ENCODE measurements around the gene POLG2. TPM values are rescaled to one million over a fixed set of nuclear protein-coding genes. Genes with fewer than 3 reads are reported as not detected.

POLG2 gene
- polyA plus RNA-seq, 1 donor (not counting 4 experiments of a cell fraction or from before 2014, with no cell fraction given), result 14.0 TPM

DNA sequence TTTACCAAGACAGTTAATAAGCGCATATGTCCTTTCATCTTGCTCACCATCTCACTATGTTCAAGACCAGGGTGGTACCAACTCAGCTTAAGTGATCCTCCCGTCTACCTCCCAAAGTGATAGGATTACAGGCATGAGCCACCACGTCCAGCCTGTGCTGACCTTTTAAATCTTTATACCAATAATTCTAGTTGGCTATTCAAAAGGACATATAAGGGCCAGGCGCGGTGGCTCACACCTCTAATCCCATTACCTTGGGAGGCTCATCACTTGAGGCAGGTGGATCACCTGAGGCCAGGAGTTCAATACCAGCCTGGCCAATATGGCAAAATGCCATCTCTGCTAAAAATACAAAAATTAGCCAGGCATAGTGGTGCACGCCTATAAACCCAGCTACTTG is 12.3 kb upstream of the POLG2 start:
- peaks cover 61% of the 10 kb centered on the region for H3K79me2 ChIP-seq (ENCODE audit: control insufficient read depth, insufficient read depth, low read length)
- H3K4me3 ChIP-seq (ENCODE audit: control insufficient read depth in 2 of 3, extremely low read depth in 1 of 3, insufficient read depth in 2 of 3, low read depth in 1 of 3, low read length in 3 of 3), result no peak overlapping the region
- H3K27me3 ChIP-seq (ENCODE audit: control insufficient read depth, extremely low read depth, insufficient read depth, low read length), result no peaks in the 10 kb centered on the region
- no peak overlapping the region for H2AFZ ChIP-seq (ENCODE audit: control insufficient read depth, low read length)
- peaks cover 3 to 43% of the 10 kb centered on the region in 2 experiments for H3K36me3 ChIP-seq (ENCODE audit: control insufficient read depth in 2 of 2, extremely low read depth in 1 of 2, insufficient read depth in 2 of 2, low read length in 2 of 2)
- FAIRE-seq (no peak), DNase-seq (ENCODE audit: low read depth, low spot score) (no peak)
- H3K9me1 ChIP-seq (ENCODE audit: control insufficient read depth, extremely low read depth, insufficient read depth, low read length), result no peaks in the 10 kb centered on the region
- no peak overlapping the region for H3K27ac ChIP-seq (ENCODE audit: control insufficient read depth, insufficient read depth, low read length)
- peak overlapping the region; percentile 2 for H3K4me2 ChIP-seq (ENCODE audit: control insufficient read depth, extremely low read depth, insufficient read depth, low read depth, low read length)
- no peak overlapping the region for H3K9ac ChIP-seq (ENCODE audit: control insufficient read depth, extremely low read depth, insufficient read depth, low read length)
- peaks cover 14% of the 10 kb centered on the region for H4K20me1 ChIP-seq (ENCODE audit: control insufficient read depth, extremely low read depth, insufficient read depth, low read length)
- no peaks in the 10 kb centered on the region for H3K9me3 ChIP-seq (ENCODE audit: control insufficient read depth, low read depth, low read length)
- H3K4me1 ChIP-seq (ENCODE audit: control insufficient read depth, extremely low read depth, insufficient read depth, low read length), result peaks cover 14% of the 10 kb centered on the region
- dilution Hi-C loops (cut with MboI; ENCODE audit: extremely low pct_ligation_motif_present, low sequenced_read_pairs), result no loop called here
- TF ChIP-seq, protein P1, sequence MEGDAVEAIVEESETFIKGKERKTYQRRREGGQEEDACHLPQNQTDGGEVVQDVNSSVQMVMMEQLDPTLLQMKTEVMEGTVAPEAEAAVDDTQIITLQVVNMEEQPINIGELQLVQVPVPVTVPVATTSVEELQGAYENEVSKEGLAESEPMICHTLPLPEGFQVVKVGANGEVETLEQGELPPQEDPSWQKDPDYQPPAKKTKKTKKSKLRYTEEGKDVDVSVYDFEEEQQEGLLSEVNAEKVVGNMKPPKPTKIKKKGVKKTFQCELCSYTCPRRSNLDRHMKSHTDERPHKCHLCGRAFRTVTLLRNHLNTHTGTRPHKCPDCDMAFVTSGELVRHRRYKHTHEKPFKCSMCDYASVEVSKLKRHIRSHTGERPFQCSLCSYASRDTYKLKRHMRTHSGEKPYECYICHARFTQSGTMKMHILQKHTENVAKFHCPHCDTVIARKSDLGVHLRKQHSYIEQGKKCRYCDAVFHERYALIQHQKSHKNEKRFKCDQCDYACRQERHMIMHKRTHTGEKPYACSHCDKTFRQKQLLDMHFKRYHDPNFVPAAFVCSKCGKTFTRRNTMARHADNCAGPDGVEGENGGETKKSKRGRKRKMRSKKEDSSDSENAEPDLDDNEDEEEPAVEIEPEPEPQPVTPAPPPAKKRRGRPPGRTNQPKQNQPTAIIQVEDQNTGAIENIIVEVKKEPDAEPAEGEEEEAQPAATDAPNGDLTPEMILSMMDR (optimal IDR thresholded peaks at IDR 0.05 in 1 of 3, IDR thresholded peaks at IDR 0.05 in 1 of 3, conservative IDR thresholded peaks at IDR 0.05 in 1 of 3; ENCODE audit: extremely low read depth in 1 of 3, insufficient read depth in 2 of 3, low read length in 3 of 3), result no peak
- TF ChIP-seq EZH2 (IDR thresholded peaks at IDR 0.05; ENCODE audit: low read length), result no peak

DNA sequence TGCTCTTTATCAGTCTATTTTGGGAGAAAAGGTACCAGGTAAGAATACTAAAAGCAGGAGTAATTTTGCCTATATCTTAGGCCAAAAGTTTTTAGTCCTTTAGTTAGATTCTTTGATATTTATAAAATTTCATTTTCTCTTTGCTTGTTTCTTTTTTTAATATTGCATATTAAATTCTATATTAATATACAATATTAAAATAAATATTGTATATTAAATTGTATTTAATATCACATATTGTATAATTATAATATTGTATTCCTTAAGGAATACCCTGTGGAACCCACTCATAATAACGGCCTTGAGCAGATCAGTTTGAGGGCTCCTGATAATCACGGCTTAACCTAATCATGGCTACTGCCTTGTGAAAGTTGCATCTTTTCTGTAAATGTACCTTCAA is 11.8 kb upstream of the POLG2 start:
- dilution Hi-C loops (cut with MboI; ENCODE audit: extremely low pct_ligation_motif_present, low sequenced_read_pairs), result no loop called here
- peaks cover 19% of the 10 kb centered on the region for H3K4me1 ChIP-seq (ENCODE audit: control insufficient read depth, extremely low read depth, insufficient read depth, low read length)
- H4K20me1 ChIP-seq (ENCODE audit: control insufficient read depth, extremely low read depth, insufficient read depth, low read length), result peaks cover 18% of the 10 kb centered on the region
- H3K9ac ChIP-seq (ENCODE audit: control insufficient read depth, extremely low read depth, insufficient read depth, low read length), result no peak overlapping the region
- TF ChIP-seq, protein P1 (optimal IDR thresholded peaks at IDR 0.05 in 1 of 3, IDR thresholded peaks at IDR 0.05 in 1 of 3, conservative IDR thresholded peaks at IDR 0.05 in 1 of 3; ENCODE audit: extremely low read depth in 1 of 3, insufficient read depth in 2 of 3, low read length in 3 of 3), result no peak
- TF ChIP-seq EZH2 (IDR thresholded peaks at IDR 0.05; ENCODE audit: low read length), result no peak
- peaks cover 5 to 46% of the 10 kb centered on the region in 2 experiments for H3K36me3 ChIP-seq (ENCODE audit: control insufficient read depth in 2 of 2, extremely low read depth in 1 of 2, insufficient read depth in 2 of 2, low read length in 2 of 2)
- peaks cover 66% of the 10 kb centered on the region for H3K79me2 ChIP-seq (ENCODE audit: control insufficient read depth, insufficient read depth, low read length)
- H3K27me3 ChIP-seq (ENCODE audit: control insufficient read depth, extremely low read depth, insufficient read depth, low read length), result no peaks in the 10 kb centered on the region
- H3K9me1 ChIP-seq (ENCODE audit: control insufficient read depth, extremely low read depth, insufficient read depth, low read length), result no peaks in the 10 kb centered on the region
- H3K27ac ChIP-seq (ENCODE audit: control insufficient read depth, insufficient read depth, low read length), result no peak overlapping the region
- no peak overlapping the region for H2AFZ ChIP-seq (ENCODE audit: control insufficient read depth, low read length)
- DNase-seq (ENCODE audit: low read depth, low spot score) (no peak), FAIRE-seq (no peak)
- H3K4me3 ChIP-seq (ENCODE audit: control insufficient read depth in 2 of 3, extremely low read depth in 1 of 3, insufficient read depth in 2 of 3, low read depth in 1 of 3, low read length in 3 of 3), result peak overlapping the region in 2 of 3 experiments; percentile 81 to 100
- H3K4me2 ChIP-seq (ENCODE audit: control insufficient read depth, extremely low read depth, insufficient read depth, low read depth, low read length), result peak overlapping the region; percentile 87
- H3K9me3 ChIP-seq (ENCODE audit: control insufficient read depth, low read depth, low read length), result no peaks in the 10 kb centered on the region

Data from keratinocyte (primary cell).